ENCODE measurements around the gene ZWILCH. TPM values are rescaled to one million over a fixed set of nuclear protein-coding genes. Genes with fewer than 3 reads are reported as not detected.

Gene ZWILCH
- total RNA-seq, 4 donors from 2014 or later = 2.4 to 26.1 (median 7.0) TPM

- TF ChIP-seq POLR2A (IDR thresholded peaks at IDR 0.05) (no peak), CTCF (IDR thresholded peaks at IDR 0.05) (no peak)
- Histone ChIP-seq H3K9me3 (no peaks in the 10 kb centered on the region), H3K27ac (no peak overlapping the region), H3K4me1 (no peaks in the 10 kb centered on the region), H3K27me3 (no peaks in the 10 kb centered on the region), H3K4me3 (no peak overlapping the region), H3K36me3 (no peaks in the 10 kb centered on the region)
- no peak for DNase-seq
- intact Hi-C loops (cut with DNase I; ENCODE audit: low total_unique reads) = no loop called here
These were observed 58.5 kb downstream of the ZWILCH start for GRCh38 chr15:66563566-66564110.

GRCh38 chr15:66564136-66565041 lies 59.3 kb downstream of the ZWILCH start:
- no peak for DNase-seq
- H3K4me3 ChIP-seq = no peak overlapping the region
- no peaks in the 10 kb centered on the region for H3K27me3 ChIP-seq
- no peak overlapping the region for H3K27ac ChIP-seq
- no peaks in the 10 kb centered on the region for H3K4me1 ChIP-seq
- H3K9me3 ChIP-seq = no peaks in the 10 kb centered on the region
- intact Hi-C loops (cut with DNase I; ENCODE audit: low total_unique reads) = no loop called here
- TF ChIP-seq POLR2A (IDR thresholded peaks at IDR 0.05) (no peak), CTCF (IDR thresholded peaks at IDR 0.05) (no peak)
- H3K36me3 ChIP-seq = no peaks in the 10 kb centered on the region

GRCh38 chr15:66565141-66565641 lies 60.1 kb downstream of the ZWILCH start:
- no peak for TF ChIP-seq POLR2A (IDR thresholded peaks at IDR 0.05)
- TF ChIP-seq CTCF (IDR thresholded peaks at IDR 0.05) = no peak
- H3K27ac ChIP-seq = no peak overlapping the region
- DNase-seq = no peak

GRCh38 chr15:66565741-66566144 lies 60.6 kb downstream of the ZWILCH start, which contains the start of gene LCTL:
Gene LCTL (minus strand): TSS chr15:66565998. CDS start chr15:66565365, 633 bp downstream.
- no peak for DNase-seq
- Histone ChIP-seq H3K4me1 (no peaks in the 10 kb centered on the region), H3K27me3 (no peaks in the 10 kb centered on the region), H3K4me3 (no peak within 1 kb of the TSS), H3K27ac (no peak within 1 kb of the TSS), H3K9me3 (no peaks in the 10 kb centered on the region), H3K36me3 (no peaks in the 10 kb centered on the region)
- TF ChIP-seq CTCF (IDR thresholded peaks at IDR 0.05) = no peak
- no peak for TF ChIP-seq POLR2A (IDR thresholded peaks at IDR 0.05)
- intact Hi-C loops (cut with DNase I; ENCODE audit: low total_unique reads) = no loop called here

More at GRCh38 chr15:66565141-66565641, 60.1 kb downstream of the ZWILCH start:
- no peaks in the 10 kb centered on the region for H3K36me3 ChIP-seq
- no peak overlapping the region for H3K4me3 ChIP-seq
- H3K27me3 ChIP-seq = no peaks in the 10 kb centered on the region
- no peaks in the 10 kb centered on the region for H3K4me1 ChIP-seq
- intact Hi-C loops (cut with DNase I; ENCODE audit: low total_unique reads) = no loop called here
- no peaks in the 10 kb centered on the region for H3K9me3 ChIP-seq
